Measurements from ENCODE around the gene PTOV1. TPM values are rescaled to one million over a fixed set of nuclear protein-coding genes. Genes with fewer than 3 reads are reported as not detected.

Gene PTOV1
- polyA plus RNA-seq, 6 donors from 2014 or later, result 46.1 to 98.3 (median 60.3) TPM

- Mint-ChIP-seq H3K4me3 (no peak overlapping the region), H3K27ac (peak overlapping the region in 3 of 6 donors; percentile 28 to 62 (median 42)), H3K27me3 (no peaks in the 10 kb centered on the region), H3K36me3 (peaks cover 18 to 32% of the 10 kb centered on the region in 2 donors), H3K9me3 (no peaks in the 10 kb centered on the region), H3K4me1 (peaks cover 21 to 35% (median 23%) of the 10 kb centered on the region in 3 donors)
- DNase-seq (no peak), ATAC-seq (ENCODE audit: low read depth in 2 of 2) (no peak)
These were observed 11.9 kb upstream of the PTOV1 start for GRCh38 chr19:49838885-49839588.

DNA sequence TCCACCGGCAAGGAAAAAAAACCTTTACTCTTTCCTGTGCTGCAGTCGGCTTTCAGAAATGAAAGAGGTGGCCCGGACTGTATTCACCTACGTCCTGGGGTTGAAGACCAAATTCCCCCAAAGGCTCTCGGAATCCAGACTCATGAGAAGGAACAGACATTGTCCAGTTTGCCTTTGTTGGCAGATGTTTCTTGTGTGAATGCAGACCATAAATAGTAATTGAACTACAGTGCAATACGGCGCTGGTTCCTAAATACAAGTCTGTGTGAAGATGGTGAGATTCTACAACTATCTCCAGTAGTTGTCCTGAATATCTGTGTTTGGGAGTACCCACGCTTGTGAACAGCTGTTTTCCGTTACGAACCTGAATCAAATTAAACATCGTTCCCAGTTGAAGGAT, 11.2 kb upstream of the PTOV1 start:
- Mint-ChIP-seq H3K27me3 (no peaks in the 10 kb centered on the region), H3K27ac (no peak overlapping the region), H3K4me3 (no peak overlapping the region), H3K9me3 (no peaks in the 10 kb centered on the region), H3K36me3 (peaks cover 18 to 27% of the 10 kb centered on the region in 2 donors), H3K4me1 (peaks cover 22 to 42% (median 28%) of the 10 kb centered on the region in 3 donors)
- DNase-seq (no peak), ATAC-seq (ENCODE audit: low read depth in 2 of 2) (no peak)

- Mint-ChIP-seq H3K4me1 (peaks cover 25 to 48% (median 34%) of the 10 kb centered on the region in 3 donors), H3K36me3 (peaks cover 18 to 24% of the 10 kb centered on the region in 2 donors), H3K4me3 (no peak overlapping the region), H3K27me3 (no peaks in the 10 kb centered on the region), H3K27ac (peak overlapping the region in 4 of 6 donors; percentile 72 to 94 (median 74)), H3K9me3 (no peaks in the 10 kb centered on the region)
- DNase-seq (no peak), ATAC-seq (ENCODE audit: low read depth in 2 of 2) (no peak)
These were observed 10.6 kb upstream of the PTOV1 start for GRCh38 chr19:49840321-49840720.

- DNase-seq, result no peak
- Mint-ChIP-seq H3K4me3 (peak overlapping the region in 1 of 8 donors; percentile 36), H3K27ac (peak overlapping the region in 5 of 6 donors; percentile 16 to 94 (median 75)), H3K4me1 (peaks cover 25 to 53% (median 37%) of the 10 kb centered on the region in 3 donors), H3K36me3 (peaks cover 18 to 24% of the 10 kb centered on the region in 2 donors), H3K9me3 (no peaks in the 10 kb centered on the region), H3K27me3 (no peaks in the 10 kb centered on the region)
- no peak for ATAC-seq (ENCODE audit: low read depth in 2 of 2)
These were observed 10.2 kb upstream of the PTOV1 start for GRCh38 chr19:49840736-49841249.

DNA sequence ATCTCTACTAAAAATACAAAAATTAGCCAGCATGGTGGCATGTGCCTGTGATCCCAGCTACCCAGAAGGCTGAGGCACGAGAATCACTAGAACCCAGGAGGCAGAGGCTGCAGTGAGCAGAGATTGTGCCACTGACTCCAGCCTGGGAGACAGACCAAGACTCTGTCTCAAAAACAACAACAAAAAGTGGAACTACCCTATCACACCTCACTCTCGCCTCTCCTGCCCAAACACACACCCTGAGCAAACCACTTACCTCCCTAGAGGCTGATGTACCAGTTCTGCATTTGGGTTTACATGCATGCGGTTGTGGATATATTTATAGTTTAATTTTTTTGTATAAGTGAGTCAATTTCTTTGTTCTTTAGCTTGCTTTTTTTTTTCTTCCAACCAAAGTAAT, 7.7 kb upstream of the PTOV1 start:
- H3K36me3 Mint-ChIP-seq, result peaks cover 9% of the 10 kb centered on the region in 2 donors
- peak; percentile 100 for ATAC-seq (ENCODE audit: low read depth in 2 of 2)
- no peaks in the 10 kb centered on the region for H3K27me3 Mint-ChIP-seq
- peak overlapping the region; percentile 53 to 94 (median 86) for H3K27ac Mint-ChIP-seq
- H3K4me3 Mint-ChIP-seq, result peak overlapping the region; percentile 46 to 87 (median 74)
- peak; percentile 76 for DNase-seq
- no peaks in the 10 kb centered on the region for H3K9me3 Mint-ChIP-seq
- H3K4me1 Mint-ChIP-seq, result peaks cover 20 to 53% (median 50%) of the 10 kb centered on the region in 3 donors

GRCh38 chr19:49844138-49845095, 6.5 kb upstream of the PTOV1 start:
- Mint-ChIP-seq H3K27me3 (no peaks in the 10 kb centered on the region), H3K4me3 (peak overlapping the region; percentile 22 to 84 (median 70)), H3K9me3 (peaks cover 0 to 5% (median 0%) of the 10 kb centered on the region in 7 donors), H3K27ac (peak overlapping the region in 4 of 6 donors; percentile 81 to 90 (median 83)), H3K4me1 (peaks cover 22 to 64% (median 56%) of the 10 kb centered on the region in 3 donors), H3K36me3 (no peaks in the 10 kb centered on the region)
- no peak for ATAC-seq (ENCODE audit: low read depth in 2 of 2)
- DNase-seq, result no peak

DNA sequence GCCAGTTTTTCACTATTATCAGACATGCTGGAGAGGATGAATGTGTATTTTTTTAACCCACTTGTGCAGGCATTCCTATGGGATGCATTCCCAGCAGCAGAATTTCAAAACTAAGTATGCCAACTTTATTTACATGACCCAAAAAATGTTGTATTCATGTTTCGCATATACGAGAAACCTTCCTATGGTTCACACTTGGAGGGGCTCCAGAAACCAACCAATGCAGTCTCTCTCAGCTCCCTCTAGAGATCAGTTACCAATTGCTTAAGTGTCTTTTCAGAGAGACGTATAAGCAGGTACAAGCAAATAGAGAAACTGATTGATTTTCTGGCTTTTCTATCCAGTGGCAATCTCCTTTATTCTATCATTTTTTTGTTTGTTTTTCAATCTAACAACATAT, 5.5 kb upstream of the PTOV1 start:
- Mint-ChIP-seq H3K4me1 (peaks cover 27 to 71% (median 61%) of the 10 kb centered on the region in 3 donors), H3K9me3 (peaks cover 0 to 5% (median 0%) of the 10 kb centered on the region in 7 donors), H3K27me3 (no peaks in the 10 kb centered on the region), H3K36me3 (no peaks in the 10 kb centered on the region), H3K4me3 (peak overlapping the region in 6 of 8 donors; percentile 21 to 84 (median 62)), H3K27ac (peak overlapping the region in 3 of 6 donors; percentile 22 to 90 (median 76))
- ATAC-seq (ENCODE audit: low read depth in 2 of 2) (no peak), DNase-seq (no peak)

DNA sequence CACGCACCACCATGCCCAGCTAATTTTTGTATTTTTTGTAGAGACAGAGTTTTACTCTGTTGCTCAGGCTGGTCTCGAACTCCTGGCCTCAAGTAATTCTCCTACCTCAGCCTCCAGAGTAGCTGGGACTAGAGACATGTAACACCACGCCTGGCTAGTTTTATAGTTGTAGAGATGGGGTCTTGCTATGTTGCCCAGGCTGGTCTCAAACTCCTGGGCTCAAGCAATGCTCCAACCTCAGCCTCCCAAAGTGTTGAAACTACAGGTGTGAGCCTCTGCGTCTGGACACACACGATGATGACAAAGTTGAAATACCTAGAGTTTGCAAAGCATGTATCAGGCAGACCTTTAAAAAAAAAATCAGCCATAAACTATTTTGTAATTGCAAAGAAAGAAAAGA, 4.6 kb upstream of the PTOV1 start:
- DNase-seq (no peak), ATAC-seq (ENCODE audit: low read depth in 2 of 2) (no peak)
- Mint-ChIP-seq H3K4me1 (peaks cover 22 to 70% (median 56%) of the 10 kb centered on the region in 3 donors), H3K9me3 (peaks cover 0 to 5% (median 0%) of the 10 kb centered on the region in 7 donors), H3K27ac (peak overlapping the region in 2 of 6 donors; percentile 31 to 52), H3K27me3 (no peaks in the 10 kb centered on the region), H3K4me3 (peak overlapping the region in 5 of 8 donors; percentile 16 to 55 (median 35)), H3K36me3 (no peaks in the 10 kb centered on the region)

GRCh38 chr19:49847731-49848696, 2.9 kb upstream of the PTOV1 start:
- Mint-ChIP-seq H3K4me3 (peak overlapping the region in 5 of 8 donors; percentile 24 to 97 (median 45)), H3K9me3 (peaks cover 0 to 5% (median 0%) of the 10 kb centered on the region in 7 donors), H3K27ac (peak overlapping the region in 2 of 6 donors; percentile 21 to 60), H3K4me1 (peaks cover 31 to 74% (median 56%) of the 10 kb centered on the region in 3 donors), H3K27me3 (no peaks in the 10 kb centered on the region), H3K36me3 (no peaks in the 10 kb centered on the region)
- DNase-seq, result no peak
- no peak for ATAC-seq (ENCODE audit: low read depth in 2 of 2)

DNA sequence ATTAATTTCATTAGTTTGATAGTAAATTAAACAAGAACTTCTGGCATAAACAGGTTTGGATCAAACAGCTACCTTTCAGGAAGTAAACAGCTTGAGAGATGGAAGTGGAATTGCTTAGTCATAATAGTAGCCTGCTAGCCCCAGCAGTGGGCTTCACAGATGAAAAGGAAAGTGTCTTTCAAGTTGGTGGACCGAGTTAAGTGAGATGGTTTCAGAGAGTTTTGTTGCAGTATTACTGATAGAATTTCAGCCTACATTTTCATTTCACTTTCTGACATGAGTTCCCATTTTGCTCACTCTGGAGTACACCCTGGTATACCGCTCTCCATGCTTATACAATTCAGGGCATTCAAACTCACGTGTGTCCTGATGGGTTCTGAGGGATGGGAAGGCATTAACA, 2.0 kb upstream of the PTOV1 start:
- no peak for DNase-seq
- Mint-ChIP-seq H3K4me1 (peaks cover 31 to 75% (median 55%) of the 10 kb centered on the region in 3 donors), H3K27ac (peak overlapping the region in 2 of 6 donors; percentile 72 to 74), H3K36me3 (no peaks in the 10 kb centered on the region), H3K9me3 (peaks cover 0 to 5% (median 0%) of the 10 kb centered on the region in 7 donors), H3K4me3 (peak overlapping the region; percentile 41 to 97 (median 71)), H3K27me3 (no peaks in the 10 kb centered on the region)
- ATAC-seq (ENCODE audit: low read depth in 2 of 2), result no peak

- no peaks in the 10 kb centered on the region for H3K36me3 Mint-ChIP-seq
- no peak for ATAC-seq (ENCODE audit: low read depth in 2 of 2)
- peaks cover 31 to 69% (median 50%) of the 10 kb centered on the region in 3 donors for H3K4me1 Mint-ChIP-seq
- peak overlapping the region in 2 of 6 donors; percentile 29 to 91 for H3K27ac Mint-ChIP-seq
- peak overlapping the region; percentile 85 to 98 (median 93) for H3K4me3 Mint-ChIP-seq
- DNase-seq, result no peak
- H3K9me3 Mint-ChIP-seq, result peaks cover 0 to 5% (median 0%) of the 10 kb centered on the region in 7 donors
- H3K27me3 Mint-ChIP-seq, result no peaks in the 10 kb centered on the region
These were observed 1.3 kb upstream of the PTOV1 start for GRCh38 chr19:49849433-49850220.

- peaks cover 0 to 5% (median 0%) of the 10 kb centered on the region in 7 donors for H3K9me3 Mint-ChIP-seq
- no peaks in the 10 kb centered on the region for H3K27me3 Mint-ChIP-seq
- peak overlapping the region in 5 of 6 donors; percentile 87 to 99 (median 97) for H3K27ac Mint-ChIP-seq
- ATAC-seq (ENCODE audit: low read depth in 2 of 2), result no peak
- no peaks in the 10 kb centered on the region for H3K36me3 Mint-ChIP-seq
- peak overlapping the region; percentile 85 to 98 (median 93) for H3K4me3 Mint-ChIP-seq
- no peak for DNase-seq
- peaks cover 27 to 64% (median 44%) of the 10 kb centered on the region in 3 donors for H3K4me1 Mint-ChIP-seq
These were observed 805 bp upstream of the PTOV1 start for GRCh38 chr19:49850221-49850486.

Measured in naive B cell (primary cell).